ENCODE results near the gene CTNNA3. TPM values are rescaled to one million over a fixed set of nuclear protein-coding genes. Genes with fewer than 3 reads are reported as not detected.
"Not testable (repeated sequence)": the region's sequence is repeated elsewhere in the genome, so short reads cannot be mapped to it uniquely, and the experiment has no call there.

CTNNA3 gene
- total RNA-seq, 4 donors from 2014 or later = 0.04 to 0.19 (median 0.11) TPM

DNA sequence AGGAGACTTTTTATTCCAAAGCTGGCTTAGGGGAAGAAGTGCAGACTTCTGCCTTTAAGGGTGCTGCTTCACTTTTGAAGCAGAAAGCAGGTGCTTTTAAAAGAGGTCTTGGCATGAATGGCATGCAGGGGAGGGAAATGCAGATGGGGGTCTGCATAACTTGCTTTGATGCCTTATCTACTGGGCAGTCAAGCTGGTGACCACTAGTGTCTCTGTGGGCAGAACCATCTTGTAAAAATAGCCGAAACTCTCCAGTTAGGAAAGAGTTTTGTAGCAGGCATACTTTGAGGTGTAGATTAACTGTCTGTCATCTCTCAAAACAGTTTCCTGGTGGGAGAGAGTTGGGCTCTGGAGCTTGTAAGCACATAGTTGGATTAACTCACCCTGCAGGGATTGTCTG is 9.9 kb upstream of the CTNNA3 start:
- TF ChIP-seq, protein P1, sequence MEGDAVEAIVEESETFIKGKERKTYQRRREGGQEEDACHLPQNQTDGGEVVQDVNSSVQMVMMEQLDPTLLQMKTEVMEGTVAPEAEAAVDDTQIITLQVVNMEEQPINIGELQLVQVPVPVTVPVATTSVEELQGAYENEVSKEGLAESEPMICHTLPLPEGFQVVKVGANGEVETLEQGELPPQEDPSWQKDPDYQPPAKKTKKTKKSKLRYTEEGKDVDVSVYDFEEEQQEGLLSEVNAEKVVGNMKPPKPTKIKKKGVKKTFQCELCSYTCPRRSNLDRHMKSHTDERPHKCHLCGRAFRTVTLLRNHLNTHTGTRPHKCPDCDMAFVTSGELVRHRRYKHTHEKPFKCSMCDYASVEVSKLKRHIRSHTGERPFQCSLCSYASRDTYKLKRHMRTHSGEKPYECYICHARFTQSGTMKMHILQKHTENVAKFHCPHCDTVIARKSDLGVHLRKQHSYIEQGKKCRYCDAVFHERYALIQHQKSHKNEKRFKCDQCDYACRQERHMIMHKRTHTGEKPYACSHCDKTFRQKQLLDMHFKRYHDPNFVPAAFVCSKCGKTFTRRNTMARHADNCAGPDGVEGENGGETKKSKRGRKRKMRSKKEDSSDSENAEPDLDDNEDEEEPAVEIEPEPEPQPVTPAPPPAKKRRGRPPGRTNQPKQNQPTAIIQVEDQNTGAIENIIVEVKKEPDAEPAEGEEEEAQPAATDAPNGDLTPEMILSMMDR (IDR thresholded peaks at IDR 0.05) = no peak
- TF ChIP-seq POLR2A (IDR thresholded peaks at IDR 0.05) = no peak
- intact Hi-C loops (cut with DNase I; ENCODE audit: low total_unique reads) = no loop called here
- no peak overlapping the region for H3K4me3 ChIP-seq (ENCODE audit: low read depth, poor library complexity, severe bottlenecking)
- WGBS, 2 donors = 54 to 82% methylated on average over 1 of the region's 1 CpG
- DNase-seq (ENCODE audit: low spot score in 2 of 2) = no peak

DNA sequence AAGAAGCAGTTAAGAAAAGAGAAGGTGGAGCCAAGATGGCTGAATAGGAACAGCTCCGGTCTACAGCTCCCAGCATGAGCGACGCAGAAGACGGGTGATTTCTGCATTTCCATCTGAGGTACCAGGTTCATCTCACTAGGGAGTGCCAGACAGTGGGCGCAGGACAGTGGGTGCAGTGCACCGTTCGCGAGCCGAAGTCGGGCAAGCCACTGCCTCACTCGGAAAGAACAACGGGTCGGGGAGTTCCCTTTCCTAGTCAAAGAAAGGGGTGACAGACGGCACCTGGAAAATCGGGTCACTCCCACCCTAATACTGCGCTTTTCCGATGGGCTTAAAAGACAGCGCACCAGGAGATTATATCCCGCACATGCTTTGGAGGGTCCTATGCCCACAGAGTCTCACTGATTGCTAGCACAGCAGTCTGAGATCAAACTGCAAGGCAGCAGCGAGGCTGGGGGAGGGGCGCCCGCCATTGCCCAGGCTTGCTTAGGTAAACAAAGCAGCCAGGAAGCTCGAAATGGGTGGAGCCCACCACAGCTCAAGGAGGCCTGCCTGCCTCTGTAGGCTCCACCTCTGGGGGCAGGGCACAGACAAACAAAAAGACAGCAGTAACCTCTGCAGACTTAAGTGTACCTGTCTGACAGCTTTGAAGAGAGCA is 3.7 kb upstream of the CTNNA3 start:
- 92 to 93% methylated on average over 22 to 23 of the region's 23 CpGs for WGBS, 2 donors
- intact Hi-C loops (cut with DNase I; ENCODE audit: low total_unique reads) = loop anchor here (5.0 kb wide), 1 partner anchor 83 kb away; no protein-coding TSS in a partner anchor
- DNase-seq (ENCODE audit: low spot score in 2 of 2); H3K4me3 ChIP-seq (ENCODE audit: low read depth, poor library complexity, severe bottlenecking): not testable (repeated sequence)

DNA sequence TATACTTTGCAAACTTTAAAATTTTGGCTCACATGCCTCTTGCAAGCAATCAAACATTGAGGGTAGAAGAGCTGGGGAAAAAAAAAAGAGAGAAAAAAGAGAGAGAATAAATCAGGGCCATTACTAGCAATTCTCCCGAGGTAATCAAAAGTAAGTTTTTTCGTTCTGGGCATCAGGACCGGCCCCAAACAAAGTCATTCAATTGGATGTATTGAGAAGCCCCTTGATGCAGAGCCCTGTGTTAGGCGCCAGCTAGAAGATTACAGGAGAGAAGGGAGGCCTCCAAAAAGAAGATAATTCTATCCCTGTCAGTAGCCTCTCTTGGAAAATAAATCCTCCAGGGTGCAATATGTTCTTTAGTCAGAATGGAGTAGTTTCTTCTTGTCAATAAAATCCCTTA is 2.2 kb upstream of the CTNNA3 start:
- no peak for DNase-seq (ENCODE audit: low spot score in 2 of 2)
- 54 to 59% methylated on average over 4 of the region's 4 CpGs for WGBS, 2 donors
- no peak overlapping the region for H3K4me3 ChIP-seq (ENCODE audit: low read depth, poor library complexity, severe bottlenecking)
- intact Hi-C loops (cut with DNase I; ENCODE audit: low total_unique reads) = loop anchor here (5.0 kb wide), 1 partner anchor 84 kb away; no protein-coding TSS in a partner anchor
- TF ChIP-seq, protein P1 (IDR thresholded peaks at IDR 0.05) = no peak
- no peak for TF ChIP-seq POLR2A (IDR thresholded peaks at IDR 0.05)

DNA sequence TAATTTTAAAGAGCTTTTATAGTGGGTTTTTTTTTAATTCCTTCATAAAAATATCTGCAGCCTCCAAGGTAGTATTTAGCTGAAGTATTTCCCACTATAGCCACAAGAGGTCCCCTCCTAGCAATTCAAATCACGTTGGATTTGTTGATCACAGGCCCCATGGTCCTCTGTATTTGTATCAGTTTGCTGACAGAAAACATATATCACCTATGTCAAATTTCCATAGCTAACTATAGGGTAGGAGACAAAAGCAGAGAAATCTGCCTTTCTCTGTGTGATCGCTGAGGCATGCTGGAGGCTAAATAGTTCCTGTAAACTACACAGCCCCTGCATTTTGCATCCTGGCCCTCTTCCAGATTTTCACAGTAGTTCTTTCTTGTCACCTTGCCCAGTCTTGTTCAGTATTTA is 1.7 kb upstream of the CTNNA3 start:
- no peak for TF ChIP-seq POLR2A (IDR thresholded peaks at IDR 0.05)
- TF ChIP-seq, protein P1 (IDR thresholded peaks at IDR 0.05) = no peak
- 3 to 4% methylated on average over 2 of the region's 2 CpGs for WGBS, 2 donors
- H3K4me3 ChIP-seq (ENCODE audit: low read depth, poor library complexity, severe bottlenecking) = no peak overlapping the region
- DNase-seq (ENCODE audit: low spot score in 2 of 2) = no peak
- intact Hi-C loops (cut with DNase I; ENCODE audit: low total_unique reads) = loop anchor here (5.0 kb wide), 1 partner anchor 85 kb away; no protein-coding TSS in a partner anchor

DNA sequence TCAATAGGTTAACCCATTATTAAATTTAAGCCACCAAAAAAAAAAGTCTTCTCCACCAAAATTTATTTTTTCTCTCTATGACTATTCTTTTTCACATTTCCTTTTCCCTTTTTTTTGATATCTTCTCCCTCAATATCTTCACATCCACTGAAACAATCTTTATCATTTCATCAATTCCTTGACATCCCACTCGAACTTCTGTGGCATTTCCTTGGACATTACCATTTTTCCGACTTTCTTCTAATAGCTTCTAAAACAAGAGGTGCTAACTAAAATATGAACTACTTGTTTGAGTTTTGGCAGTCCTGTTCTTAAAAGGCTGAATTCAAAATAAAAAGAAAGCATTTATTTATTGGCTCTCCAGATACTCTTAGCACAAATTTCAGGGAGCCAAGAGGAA is 684 bp upstream of the CTNNA3 start:
- intact Hi-C loops (cut with DNase I; ENCODE audit: low total_unique reads) = loop anchor here (5.0 kb wide), 1 partner anchor 86 kb away; no protein-coding TSS in a partner anchor
- DNase-seq (ENCODE audit: low spot score in 2 of 2) = no peak
- 70 to 72% methylated on average over 2 of the region's 2 CpGs for WGBS, 2 donors
- TF ChIP-seq, protein P1 (IDR thresholded peaks at IDR 0.05) = no peak
- TF ChIP-seq POLR2A (IDR thresholded peaks at IDR 0.05) = no peak
- H3K4me3 ChIP-seq (ENCODE audit: low read depth, poor library complexity, severe bottlenecking) = no peak overlapping the region

DNA sequence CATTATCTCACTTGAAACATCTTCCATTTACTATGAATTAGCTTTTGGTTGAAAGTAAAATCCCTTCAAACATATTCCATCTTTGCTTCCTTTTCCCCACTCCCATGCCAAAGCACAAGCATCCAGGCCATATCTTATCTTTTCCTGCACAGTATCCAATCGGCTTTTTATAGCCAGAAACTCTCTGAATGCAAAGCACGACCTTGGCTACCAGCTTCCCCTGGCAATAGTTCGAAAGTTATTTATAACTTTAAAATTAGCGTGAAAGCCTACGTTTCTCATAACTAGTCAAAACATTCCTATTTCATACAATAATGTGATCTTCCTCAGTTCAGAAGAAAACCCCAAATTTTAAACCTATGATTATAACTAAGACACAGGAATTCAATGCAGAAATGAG is 440 bp downstream of the CTNNA3 start:
- 18 to 22% methylated on average over 5 of the region's 5 CpGs for WGBS, 2 donors
- H3K4me3 ChIP-seq (ENCODE audit: low read depth, poor library complexity, severe bottlenecking) = no peak overlapping the region
- TF ChIP-seq, protein P1 (IDR thresholded peaks at IDR 0.05) = no peak
- no peak for TF ChIP-seq POLR2A (IDR thresholded peaks at IDR 0.05)
- intact Hi-C loops (cut with DNase I; ENCODE audit: low total_unique reads) = loop anchor here (5.0 kb wide), 1 partner anchor 87 kb away; no protein-coding TSS in a partner anchor
- DNase-seq (ENCODE audit: low spot score in 2 of 2) = no peak

DNA sequence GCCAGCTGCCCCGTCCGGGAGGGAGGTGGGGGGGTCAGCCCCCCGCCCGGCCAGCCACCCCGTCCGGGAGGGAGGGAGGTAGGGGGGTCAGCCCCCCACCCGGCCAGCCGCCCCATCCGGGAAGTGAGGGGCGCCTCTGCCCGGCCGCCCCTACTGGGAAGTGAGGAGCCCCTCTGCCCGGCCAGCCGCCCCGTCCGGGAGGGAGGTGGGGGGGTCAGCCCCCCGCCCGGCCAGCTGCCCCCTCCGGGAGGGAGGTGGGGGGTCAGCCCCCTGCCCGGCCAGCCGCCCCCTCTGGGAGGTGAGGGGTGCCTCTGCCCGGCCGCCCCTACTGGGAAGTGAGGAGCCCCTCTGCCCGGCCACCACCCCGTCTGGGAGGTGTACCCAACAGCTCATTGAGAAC is 4.1 kb downstream of the CTNNA3 start:
- H3K4me3 ChIP-seq (ENCODE audit: low read depth, poor library complexity, severe bottlenecking); DNase-seq (ENCODE audit: low spot score in 2 of 2); intact Hi-C loops (cut with DNase I; ENCODE audit: low total_unique reads): not testable (repeated sequence)
- no CpG with 5 or more reads among the region's 25 CpGs for WGBS, 2 donors

DNA sequence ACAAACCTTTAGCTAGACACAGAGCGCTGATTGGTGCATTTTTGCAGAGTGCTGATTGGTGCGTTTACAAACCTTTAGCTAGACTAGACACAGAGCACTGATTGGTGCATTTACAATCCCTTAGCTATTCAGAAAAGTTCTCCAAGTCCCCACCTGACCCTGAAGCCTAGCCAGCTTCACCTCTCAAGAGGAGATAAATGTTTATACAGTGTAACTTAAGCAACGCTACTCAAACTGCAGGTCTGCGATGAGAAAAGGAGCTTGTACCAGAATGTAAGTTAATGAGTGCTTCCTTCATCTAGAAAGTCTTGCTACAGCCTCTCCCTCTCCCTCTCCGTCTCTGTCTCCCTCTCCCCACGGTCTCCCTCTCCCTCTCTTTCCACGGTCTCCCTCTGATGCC is 5.5 kb downstream of the CTNNA3 start:
- WGBS, 2 donors = 94 to 95% methylated on average over 7 of the region's 7 CpGs
- H3K4me3 ChIP-seq (ENCODE audit: low read depth, poor library complexity, severe bottlenecking); DNase-seq (ENCODE audit: low spot score in 2 of 2); intact Hi-C loops (cut with DNase I; ENCODE audit: low total_unique reads): not testable (repeated sequence)

DNA sequence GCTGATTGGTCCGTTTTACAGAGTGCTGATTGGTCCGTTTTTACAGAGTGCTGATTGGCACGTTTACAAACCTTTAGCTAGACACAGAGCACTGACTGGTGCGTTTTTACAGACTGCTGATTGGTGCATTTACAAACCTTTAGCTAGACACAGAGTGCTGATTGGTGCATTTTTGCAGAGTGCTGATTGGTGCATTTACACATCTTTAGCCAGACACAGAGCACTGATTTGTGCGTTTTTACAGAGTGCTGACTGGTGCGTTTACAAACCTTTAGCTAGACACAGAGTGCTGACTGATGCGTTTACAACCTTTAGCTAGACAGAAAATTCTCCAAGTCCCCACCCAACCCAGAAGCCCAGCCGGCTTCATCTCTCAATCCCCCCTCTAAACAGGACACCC is 11.9 kb downstream of the CTNNA3 start:
- H3K4me3 ChIP-seq (ENCODE audit: low read depth, poor library complexity, severe bottlenecking); intact Hi-C loops (cut with DNase I; ENCODE audit: low total_unique reads); DNase-seq (ENCODE audit: low spot score in 2 of 2): not testable (repeated sequence)
- WGBS, 2 donors = 95 to 96% methylated on average over 8 of the region's 8 CpGs

All from lower leg skin (tissue), 4 donors.